SH-SY5Y (cell line): ENCODE results near the gene GCHFR.

ENCODE experiments used
- GATA2 ChIP-seq: IDR thresholded peaks from 2 replicates; pipeline ENCODE4 v1.6.1; 2011; ENCODE audit warnings: mild to moderate bottlenecking, low read depth, low read length
- GATA3 ChIP-seq: IDR thresholded peaks from 2 replicates; pipeline ENCODE4 v1.6.1; 2011; ENCODE audit warnings: low read depth, mild to moderate bottlenecking, low read length, moderate library complexity

DNA sequence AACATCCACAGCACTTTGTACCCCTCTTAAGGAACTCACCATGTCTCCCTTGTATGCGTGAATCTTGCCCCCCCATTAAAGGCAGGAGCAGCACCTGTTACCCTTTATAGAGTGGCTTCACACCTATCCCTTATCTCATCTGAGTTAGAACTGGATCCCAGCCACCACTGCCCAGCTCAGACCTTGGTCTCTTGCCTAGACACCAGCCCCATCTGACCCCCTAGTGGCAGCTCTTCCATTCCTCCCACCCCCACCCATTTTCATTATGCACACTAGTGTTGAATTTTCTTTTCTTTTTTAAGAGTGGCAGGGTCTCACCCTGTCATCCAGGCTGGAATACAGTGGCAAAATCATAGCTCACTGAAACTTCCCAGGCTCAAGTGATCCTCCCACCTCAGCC lies 39.8 kb downstream of the GCHFR start:
- TF ChIP-seq GATA2, result no peak
- TF ChIP-seq GATA3, result no peak
